Fibroblast of lung (primary cell): ENCODE results near the gene DPPA4. TPM values are rescaled to one million over a fixed set of nuclear protein-coding genes. Genes with fewer than 3 reads are reported as not detected.

ENCODE experiments used
- DNase-seq, 2 donors: peaks; one replicate each; pipeline versions ENCODE4 v3.0.0 to v3.0.0-alpha.2; 2010; ENCODE audit warnings: low read depth in 2 of 2
- H2AFZ ChIP-seq: 2 replicates; pipeline ENCODE4 v1.5.1; 2012; ENCODE audit warnings: low read length, control low read depth, inconsistent platforms
- H3K27ac ChIP-seq: 2 replicates; pipeline ENCODE4 v1.5.1; 2011; ENCODE audit warnings: low read length, control low read depth; ENCODE audit not compliant: insufficient read depth
- H3K27me3 ChIP-seq: 2 replicates; pipeline ENCODE4 v1.5.1; 2011; ENCODE audit warnings: mild to moderate bottlenecking, low read length; ENCODE audit not compliant: control insufficient read depth, insufficient read depth
- H3K36me3 ChIP-seq: 2 replicates; pipeline ENCODE4 v1.5.1; 2011; ENCODE audit warnings: low read length; ENCODE audit not compliant: control insufficient read depth, insufficient read depth
- H3K4me1 ChIP-seq: 2 replicates; pipeline ENCODE4 v1.5.1; 2011; ENCODE audit warnings: low read length; ENCODE audit not compliant: control insufficient read depth, insufficient read depth; ENCODE audit errors: extremely low read depth
- H3K4me2 ChIP-seq: 2 replicates; pipeline ENCODE4 v1.5.1; 2011; ENCODE audit warnings: low read length, control low read depth; ENCODE audit not compliant: insufficient read depth; ENCODE audit errors: extremely low read depth
- H3K4me3 ChIP-seq, 4 experiments: fragments of 200-600 bp in 1 of 4; sonication (generic) in 1 of 4; replicated peaks in 1 of 4; 2 replicates each; pipeline ENCODE4 v1.5.1; 2011 to 2016; ENCODE audit warnings: low read length in 4 of 4, low read depth in 3 of 4, mild to moderate bottlenecking in 3 of 4, control low read depth in 2 of 4, inconsistent platforms in 1 of 4, mixed read lengths in 1 of 4; ENCODE audit not compliant: insufficient read depth in 1 of 4; ENCODE audit errors: control extremely low read depth in 1 of 4
- H3K79me2 ChIP-seq: 2 replicates; pipeline ENCODE4 v1.5.1; 2012; ENCODE audit warnings: mild to moderate bottlenecking, low read length, inconsistent platforms; ENCODE audit not compliant: control insufficient read depth, insufficient read depth
- H3K9ac ChIP-seq: 2 replicates; pipeline ENCODE4 v1.5.1; 2011; ENCODE audit warnings: mild to moderate bottlenecking, low read length, control low read depth; ENCODE audit not compliant: insufficient read depth
- H3K9me3 ChIP-seq: 2 replicates; pipeline ENCODE4 v1.5.1; 2012; ENCODE audit warnings: low read depth, low read length; ENCODE audit not compliant: control insufficient read depth, insufficient read depth
- H4K20me1 ChIP-seq: 2 replicates; pipeline ENCODE4 v1.5.1; 2011; ENCODE audit warnings: low read length; ENCODE audit not compliant: control insufficient read depth, insufficient read depth; ENCODE audit errors: extremely low read depth
- CTCF ChIP-seq, 2 donors: IDR thresholded peaks in 1 of 2; conservative IDR thresholded peaks in 1 of 2; 1 replicate in 1 of 2; 2 replicates in 1 of 2; pipeline ENCODE4 v1.5.1; 2011 to 2012; ENCODE audit warnings: low read length in 2 of 2, control low read depth in 1 of 2, inconsistent platforms in 1 of 2, low read depth in 1 of 2, mild to moderate bottlenecking in 1 of 2
- EZH2 ChIP-seq: IDR thresholded peaks from 2 replicates; pipeline ENCODE4 v1.5.1; 2012; ENCODE audit warnings: low read length, control low read depth, mild to moderate bottlenecking; ENCODE audit errors: missing control alignments
- polyA plus RNA-seq, 2 donors: library from polyadenylated mRNA; depleted of rRNA in 1 of 2; stranded (reverse) in 1 of 2; unstranded in 1 of 2; fragments of >200 nt; gene quantifications; 2 replicates each; pipeline ENCODE4 v1.2.1, GENCODE V29; 2011 to 2012; ENCODE audit warnings: missing spikeins in 1 of 2
- total RNA-seq: library from RNA; depleted of rRNA; stranded (reverse); fragments of >200 nt; gene quantifications from 2 replicates; pipeline ENCODE4 v1.2.1, GENCODE V29; 2014

Gene DPPA4
- total and polyA plus RNA-seq, 2 donors (not counting 1 experiment from before 2014, with no cell fraction given), result 0.02 TPM; not detected in 1

- Histone ChIP-seq H4K20me1 (no peaks in the 10 kb centered on the region), H3K36me3 (no peaks in the 10 kb centered on the region), H3K9ac (no peak overlapping the region), H3K4me3 (no peak overlapping the region), H3K79me2 (no peaks in the 10 kb centered on the region), H2AFZ (no peak overlapping the region), H3K9me3 (no peaks in the 10 kb centered on the region), H3K27ac (no peak overlapping the region), H3K4me1 (no peaks in the 10 kb centered on the region), H3K4me2 (no peak overlapping the region), H3K27me3 (no peaks in the 10 kb centered on the region)
- no peak for DNase-seq
- TF ChIP-seq EZH2 (no peak), CTCF (conservative IDR thresholded peaks at IDR 0.05 in 1 of 2, IDR thresholded peaks at IDR 0.05 in 1 of 2; ENCODE audit: low read depth in 1 of 2, low read length in 2 of 2) (no peak)
These were observed 13.9 kb upstream of the DPPA4 start for GRCh38 chr3:109351231-109351630.

GRCh38 chr3:109346770-109347295, 9.5 kb upstream of the DPPA4 start:
- no peak overlapping the region for H3K27ac ChIP-seq
- no peaks in the 10 kb centered on the region for H3K36me3 ChIP-seq
- no peak overlapping the region for H3K9ac ChIP-seq
- TF ChIP-seq EZH2, result no peak
- no peak for TF ChIP-seq CTCF (conservative IDR thresholded peaks at IDR 0.05 in 1 of 2, IDR thresholded peaks at IDR 0.05 in 1 of 2; ENCODE audit: low read depth in 1 of 2, low read length in 2 of 2)
- H3K4me2 ChIP-seq, result no peak overlapping the region
- H3K79me2 ChIP-seq, result no peaks in the 10 kb centered on the region
- H3K4me1 ChIP-seq, result no peaks in the 10 kb centered on the region
- peak; percentile 22 to 74 for DNase-seq
- no peak overlapping the region for H3K4me3 ChIP-seq
- no peak overlapping the region for H2AFZ ChIP-seq
- H4K20me1 ChIP-seq, result no peaks in the 10 kb centered on the region
- no peaks in the 10 kb centered on the region for H3K27me3 ChIP-seq
- no peaks in the 10 kb centered on the region for H3K9me3 ChIP-seq

GRCh38 chr3:109346099-109346498, 8.8 kb upstream of the DPPA4 start:
- Histone ChIP-seq H2AFZ (no peak overlapping the region), H3K36me3 (no peaks in the 10 kb centered on the region), H3K9me3 (no peaks in the 10 kb centered on the region), H3K4me3 (no peak overlapping the region), H3K27me3 (no peaks in the 10 kb centered on the region), H3K79me2 (no peaks in the 10 kb centered on the region), H3K9ac (no peak overlapping the region), H3K4me1 (no peaks in the 10 kb centered on the region), H4K20me1 (no peaks in the 10 kb centered on the region), H3K27ac (no peak overlapping the region), H3K4me2 (no peak overlapping the region)
- no peak for DNase-seq
- no peak for TF ChIP-seq CTCF (conservative IDR thresholded peaks at IDR 0.05 in 1 of 2, IDR thresholded peaks at IDR 0.05 in 1 of 2; ENCODE audit: low read depth in 1 of 2, low read length in 2 of 2)
